Spleen (tissue), 7 donors: ENCODE measurements around the gene MEGF8.

ENCODE experiments used
- POLR2A ChIP-seq, 3 donors: fragments of 450-650 bp; IDR thresholded peaks; one replicate each; pipeline ENCODE4 v1.5.1; 2017; ENCODE audit warnings: antibody characterized with exemption in 3 of 3, mild to moderate bottlenecking in 1 of 3
- TF ChIP-seq, protein P1 (sequence below), 11 experiments: fragments of 200-600 bp in 7 of 11; fragments of 450-650 bp in 4 of 11; sonication (generic) in 4 of 11; IDR thresholded peaks in 8 of 11; conservative IDR thresholded peaks in 3 of 11; 1 replicate in 7 of 11; 2 replicates in 4 of 11; pipeline versions ENCODE4 v1.4.0 to v1.8.0; 2016 to 2021; ENCODE audit warnings: antibody characterized with exemption in 11 of 11, inconsistent platforms in 4 of 11, mild to moderate bottlenecking in 1 of 11
- donor health status: DM: no; HTN: no; CAD: no; lungs with moderate emphysema.
- donor health status: DM: no; HTN: no; CAD: no.
- donor health status: DM: no; HTN: no; CAD: no.

GRCh38 chr19:42276821-42277220 is 48.6 kb upstream of the MEGF8 start:
- no peak for TF ChIP-seq POLR2A (IDR thresholded peaks at IDR 0.05)
- TF ChIP-seq, protein P1, sequence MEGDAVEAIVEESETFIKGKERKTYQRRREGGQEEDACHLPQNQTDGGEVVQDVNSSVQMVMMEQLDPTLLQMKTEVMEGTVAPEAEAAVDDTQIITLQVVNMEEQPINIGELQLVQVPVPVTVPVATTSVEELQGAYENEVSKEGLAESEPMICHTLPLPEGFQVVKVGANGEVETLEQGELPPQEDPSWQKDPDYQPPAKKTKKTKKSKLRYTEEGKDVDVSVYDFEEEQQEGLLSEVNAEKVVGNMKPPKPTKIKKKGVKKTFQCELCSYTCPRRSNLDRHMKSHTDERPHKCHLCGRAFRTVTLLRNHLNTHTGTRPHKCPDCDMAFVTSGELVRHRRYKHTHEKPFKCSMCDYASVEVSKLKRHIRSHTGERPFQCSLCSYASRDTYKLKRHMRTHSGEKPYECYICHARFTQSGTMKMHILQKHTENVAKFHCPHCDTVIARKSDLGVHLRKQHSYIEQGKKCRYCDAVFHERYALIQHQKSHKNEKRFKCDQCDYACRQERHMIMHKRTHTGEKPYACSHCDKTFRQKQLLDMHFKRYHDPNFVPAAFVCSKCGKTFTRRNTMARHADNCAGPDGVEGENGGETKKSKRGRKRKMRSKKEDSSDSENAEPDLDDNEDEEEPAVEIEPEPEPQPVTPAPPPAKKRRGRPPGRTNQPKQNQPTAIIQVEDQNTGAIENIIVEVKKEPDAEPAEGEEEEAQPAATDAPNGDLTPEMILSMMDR (IDR thresholded peaks at IDR 0.05 in 8 of 11, conservative IDR thresholded peaks at IDR 0.05 in 3 of 11) = no peak
